Loucy (cell line): Measurements from ENCODE around the gene GZF1.

Experiments
- H2AFZ ChIP-seq: fragments of 200-600 bp; sonication (generic); 2 replicates; pipeline ENCODE4 v1.6.0; 2016; ENCODE audit warnings: antibody characterized with exemption, mild to moderate bottlenecking, low read length, moderate library complexity
- H3F3A ChIP-seq: fragments of 200-600 bp; 2 replicates; pipeline ENCODE4 v1.6.0; 2016; ENCODE audit warnings: antibody characterized with exemption, low read depth, mild to moderate bottlenecking
- H3K27me3 ChIP-seq: fragments of 200-600 bp; sonication (generic); 2 replicates; pipeline ENCODE4 v1.6.1; 2014; ENCODE audit warnings: low read length, mild to moderate bottlenecking; ENCODE audit not compliant: insufficient read depth, poor library complexity, severe bottlenecking
- H3K36me3 ChIP-seq: fragments of 200-600 bp; sonication (generic); 2 replicates; pipeline ENCODE4 v1.6.1; 2016; ENCODE audit warnings: low read length; ENCODE audit not compliant: insufficient read depth
- H3K4me1 ChIP-seq: fragments of 200-600 bp; sonication (generic); 2 replicates; pipeline ENCODE4 v1.5.1; 2014; ENCODE audit warnings: low read length, mild to moderate bottlenecking; ENCODE audit not compliant: insufficient read depth, poor library complexity, severe bottlenecking
- H3K4me2 ChIP-seq: fragments of 200-600 bp; sonication (generic); 2 replicates; pipeline ENCODE4 v1.6.0; 2014; ENCODE audit warnings: antibody characterized with exemption, low read length, low read depth, mild to moderate bottlenecking; ENCODE audit not compliant: poor library complexity, severe bottlenecking
- H3K4me3 ChIP-seq: fragments of 200-600 bp; sonication (generic); 2 replicates; pipeline ENCODE4 v1.5.1; 2014; ENCODE audit warnings: low read length, mild to moderate bottlenecking, mixed read lengths; ENCODE audit not compliant: poor library complexity, severe bottlenecking
- H3K79me2 ChIP-seq: fragments of 200-600 bp; sonication (generic); 2 replicates; pipeline ENCODE4 v1.6.1; 2014; ENCODE audit warnings: low read length; ENCODE audit not compliant: insufficient read depth
- H3K9ac ChIP-seq: fragments of 200-600 bp; sonication (generic); 2 replicates; pipeline ENCODE4 v1.6.0; 2014; ENCODE audit warnings: mild to moderate bottlenecking, low read depth, low read length, moderate library complexity; ENCODE audit not compliant: poor library complexity, severe bottlenecking
- H3K9me2 ChIP-seq: fragments of 200-600 bp; sonication (generic); replicated peaks from 2 replicates; pipeline ENCODE4 v1.6.1; 2016; ENCODE audit warnings: low read depth, low read length, mixed read lengths
- H3K9me3 ChIP-seq: fragments of 200-600 bp; sonication (generic); 2 replicates; pipeline ENCODE4 v1.6.1; 2014; ENCODE audit warnings: mild to moderate bottlenecking, antibody characterized with exemption, low read length, low read depth; ENCODE audit not compliant: insufficient read depth
- H4K20me1 ChIP-seq: fragments of 200-600 bp; sonication (generic); 2 replicates; pipeline ENCODE4 v1.6.0; 2014; ENCODE audit warnings: antibody characterized with exemption, low read length, mild to moderate bottlenecking; ENCODE audit not compliant: insufficient read depth, poor library complexity, severe bottlenecking
- CTCF ChIP-seq: fragments of 200-600 bp; sonication (generic); conservative IDR thresholded peaks from 2 replicates; pipeline ENCODE4 v1.5.1; 2014; ENCODE audit warnings: mild to moderate bottlenecking, antibody characterized with exemption, low read length
- EZH2phosphoT487 ChIP-seq: fragments of 200-600 bp; IDR thresholded peaks from 2 replicates; pipeline ENCODE4 v1.6.1; 2018; ENCODE audit warnings: antibody characterized with exemption, mild to moderate bottlenecking, moderate library complexity, borderline replicate concordance

The GZF1 gene

GRCh38 chr20:23413862-23414422 is 52.0 kb downstream of the GZF1 start:
- no peak overlapping the region for H2AFZ ChIP-seq
- no peaks in the 10 kb centered on the region for H3K9me2 ChIP-seq
- no peak overlapping the region for H3K9ac ChIP-seq
- H4K20me1 ChIP-seq = peaks cover 46% of the 10 kb centered on the region
- no peaks in the 10 kb centered on the region for H3K36me3 ChIP-seq
- peaks cover 3% of the 10 kb centered on the region; the same call in 1 of the 2 replicates for H3F3A ChIP-seq
- no peaks in the 10 kb centered on the region for H3K9me3 ChIP-seq
- peak overlapping the region; percentile 14 for H3K4me2 ChIP-seq
- TF ChIP-seq CTCF (no peak), EZH2phosphoT487 (no peak)
- H3K4me1 ChIP-seq = peaks cover 37% of the 10 kb centered on the region
- H3K4me3 ChIP-seq = no peak overlapping the region
- H3K79me2 ChIP-seq = peaks cover 84% of the 10 kb centered on the region
- H3K27me3 ChIP-seq = no peaks in the 10 kb centered on the region

- Histone ChIP-seq H3K4me3 (no peak overlapping the region), H3K4me2 (no peak overlapping the region), H3K9me3 (no peaks in the 10 kb centered on the region), H4K20me1 (peaks cover 53% of the 10 kb centered on the region), H3K79me2 (peaks cover 84% of the 10 kb centered on the region), H3K4me1 (peaks cover 44% of the 10 kb centered on the region), H2AFZ (no peak overlapping the region), H3F3A (peaks cover 3% of the 10 kb centered on the region; the same call in 1 of the 2 replicates), H3K9me2 (no peaks in the 10 kb centered on the region), H3K36me3 (no peaks in the 10 kb centered on the region), H3K9ac (no peak overlapping the region), H3K27me3 (no peaks in the 10 kb centered on the region)
- no peak for TF ChIP-seq EZH2phosphoT487
- TF ChIP-seq CTCF = no peak
Measured at GRCh38 chr20:23414526-23415188, 52.7 kb downstream of the GZF1 start.

- no peak overlapping the region for H3K4me2 ChIP-seq
- no peak overlapping the region for H3K9ac ChIP-seq
- H3K27me3 ChIP-seq = no peaks in the 10 kb centered on the region
- H3K36me3 ChIP-seq = no peaks in the 10 kb centered on the region
- H3K9me3 ChIP-seq = no peaks in the 10 kb centered on the region
- H3K4me1 ChIP-seq = peaks cover 51% of the 10 kb centered on the region
- TF ChIP-seq EZH2phosphoT487 (no peak), CTCF (no peak)
- no peaks in the 10 kb centered on the region for H3K9me2 ChIP-seq
- peaks cover 84% of the 10 kb centered on the region for H3K79me2 ChIP-seq
- no peak overlapping the region for H3K4me3 ChIP-seq
- peaks cover 3% of the 10 kb centered on the region; the same call in 1 of the 2 replicates for H3F3A ChIP-seq
- peaks cover 58% of the 10 kb centered on the region for H4K20me1 ChIP-seq
- H2AFZ ChIP-seq = no peak overlapping the region
Measured at GRCh38 chr20:23415555-23415954, 53.6 kb downstream of the GZF1 start.
